ENCODE results near the gene ARHGAP44. TPM values are rescaled to one million over a fixed set of nuclear protein-coding genes. Genes with fewer than 3 reads are reported as not detected.
A peak's percentile ranks its signal among the peaks of the same experiment; 100 is the strongest.

Gene ARHGAP44
- total RNA-seq, 2 experiments from 2014 or later = not detected

GRCh38 chr17:13030459-13031300, 241.4 kb downstream of the ARHGAP44 start:
- H3K27me3 Mint-ChIP-seq = peaks cover 12% of the 10 kb centered on the region
- H3K4me3 ChIP-seq (ENCODE audit: low read length) = no peak overlapping the region
- no peak overlapping the region for H3K27ac ChIP-seq (ENCODE audit: low read depth in 1 of 2, low read length in 2 of 2)
- peak; percentile 56 for ATAC-seq (ENCODE audit: poor library complexity)
- intact Hi-C loops (cut with DNase I, micrococcal nuclease) = loop anchor here (1.0 to 10.0 kb wide), 3 partner anchors 564 to 1897 kb away; no protein-coding TSS in a partner anchor
- TF ChIP-seq, protein P1, sequence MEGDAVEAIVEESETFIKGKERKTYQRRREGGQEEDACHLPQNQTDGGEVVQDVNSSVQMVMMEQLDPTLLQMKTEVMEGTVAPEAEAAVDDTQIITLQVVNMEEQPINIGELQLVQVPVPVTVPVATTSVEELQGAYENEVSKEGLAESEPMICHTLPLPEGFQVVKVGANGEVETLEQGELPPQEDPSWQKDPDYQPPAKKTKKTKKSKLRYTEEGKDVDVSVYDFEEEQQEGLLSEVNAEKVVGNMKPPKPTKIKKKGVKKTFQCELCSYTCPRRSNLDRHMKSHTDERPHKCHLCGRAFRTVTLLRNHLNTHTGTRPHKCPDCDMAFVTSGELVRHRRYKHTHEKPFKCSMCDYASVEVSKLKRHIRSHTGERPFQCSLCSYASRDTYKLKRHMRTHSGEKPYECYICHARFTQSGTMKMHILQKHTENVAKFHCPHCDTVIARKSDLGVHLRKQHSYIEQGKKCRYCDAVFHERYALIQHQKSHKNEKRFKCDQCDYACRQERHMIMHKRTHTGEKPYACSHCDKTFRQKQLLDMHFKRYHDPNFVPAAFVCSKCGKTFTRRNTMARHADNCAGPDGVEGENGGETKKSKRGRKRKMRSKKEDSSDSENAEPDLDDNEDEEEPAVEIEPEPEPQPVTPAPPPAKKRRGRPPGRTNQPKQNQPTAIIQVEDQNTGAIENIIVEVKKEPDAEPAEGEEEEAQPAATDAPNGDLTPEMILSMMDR (IDR thresholded peaks at IDR 0.05) = peak; percentile 90
- H3K36me3 ChIP-seq (ENCODE audit: insufficient read depth, low read length) = no peaks in the 10 kb centered on the region
- ChIA-PET CTCF (interaction anchor here (0.9 to 3.6 kb wide), 8 partner anchors 9 to 1897 kb away, joined by 3 to 26 read pairs (median 3); partner anchors contain the start of genes ELAC2 and HS3ST3B1), POLR2A (interaction anchor here (0.6 to 3.5 kb wide), 2 partner anchors 12 to 1897 kb away, joined by 3 to 31 read pairs; partner anchors contain the start of gene ELAC2)
- peak in 13 of 14 experiments; percentile 10 to 79 (median 35) for DNase-seq
- H3K27me3 ChIP-seq (ENCODE audit: control insufficient read depth in 1 of 2, insufficient read depth in 2 of 2, low read length in 2 of 2) = no peaks in the 10 kb centered on the region
- H3K36me3 Mint-ChIP-seq (ENCODE audit: low read depth) = no peaks in the 10 kb centered on the region
- peaks cover 0 to 8% of the 10 kb centered on the region in 2 experiments for H3K9me3 ChIP-seq (ENCODE audit: control insufficient read depth in 1 of 2, insufficient read depth in 1 of 2, low read length in 2 of 2)
- H3K27ac Mint-ChIP-seq = no peak overlapping the region
- no peak overlapping the region for H3K4me3 Mint-ChIP-seq
- peaks cover 13% of the 10 kb centered on the region for H3K4me1 ChIP-seq (ENCODE audit: insufficient read depth, low read length)
- peaks cover 13% of the 10 kb centered on the region for H3K4me1 Mint-ChIP-seq (ENCODE audit: low read depth)
- peaks cover 4% of the 10 kb centered on the region for H3K9me3 Mint-ChIP-seq

GRCh38 chr17:13031718-13032350, 242.5 kb downstream of the ARHGAP44 start:
- Mint-ChIP-seq H3K27ac (peak overlapping the region; percentile 19), H3K27me3 (peaks cover 6% of the 10 kb centered on the region), H3K4me3 (no peak overlapping the region), H3K4me1 (ENCODE audit: low read depth) (peaks cover 13% of the 10 kb centered on the region), H3K36me3 (ENCODE audit: low read depth) (no peaks in the 10 kb centered on the region), H3K9me3 (peaks cover 4% of the 10 kb centered on the region)
- peak; percentile 76 for ATAC-seq (ENCODE audit: poor library complexity)
- POLR2A ChIA-PET = interaction anchor here (0.6 to 3.5 kb wide), 3 partner anchors 13 to 1172 kb away, joined by 3 to 31 read pairs (median 3); partner anchors contain the start of gene ELAC2
- no peaks in the 10 kb centered on the region for H3K27me3 ChIP-seq (ENCODE audit: control insufficient read depth in 1 of 2, insufficient read depth in 2 of 2, low read length in 2 of 2)
- TF ChIP-seq, protein P1 (IDR thresholded peaks at IDR 0.05) = peak; percentile 81
- intact Hi-C loops (cut with DNase I, micrococcal nuclease) = loop anchor here in 1 of 2 experiments (5.0 to 10.0 kb wide), 2 partner anchors 563 to 1895 kb away; no protein-coding TSS in a partner anchor
- DNase-seq = peak; percentile 15 to 77 (median 32)
- H3K36me3 ChIP-seq (ENCODE audit: insufficient read depth, low read length) = no peaks in the 10 kb centered on the region
- no peak overlapping the region for H3K27ac ChIP-seq (ENCODE audit: low read depth in 1 of 2, low read length in 2 of 2)
- peaks cover 13% of the 10 kb centered on the region for H3K4me1 ChIP-seq (ENCODE audit: insufficient read depth, low read length)
- CTCF ChIA-PET = interaction anchor here (0.7 to 3.6 kb wide), 5 partner anchors 13 to 1896 kb away, joined by 3 to 26 read pairs (median 3); partner anchors contain the start of gene ELAC2
- H3K4me3 ChIP-seq (ENCODE audit: low read length) = no peak overlapping the region
- peaks cover 0 to 9% of the 10 kb centered on the region in 2 experiments for H3K9me3 ChIP-seq (ENCODE audit: control insufficient read depth in 1 of 2, insufficient read depth in 1 of 2, low read length in 2 of 2)

DNA sequence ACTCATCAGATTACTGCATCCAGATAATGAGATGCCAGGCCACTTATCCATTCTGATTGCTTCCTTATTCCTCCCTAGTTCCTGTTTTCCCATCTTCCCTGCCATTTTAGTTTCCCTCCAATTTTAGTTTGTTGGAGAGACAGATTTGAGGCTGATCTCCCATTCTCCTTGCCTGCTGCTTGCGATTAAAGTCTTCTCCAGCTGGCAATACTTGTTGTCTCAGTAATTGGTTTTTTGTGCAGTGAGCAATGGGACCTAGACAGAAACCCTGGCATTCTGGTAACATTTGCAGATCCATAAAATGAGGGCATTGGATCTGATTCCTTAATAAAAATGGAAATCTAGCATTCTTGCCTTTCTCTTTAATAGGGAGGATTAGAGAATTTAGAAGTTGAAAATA, 246.1 kb downstream of the ARHGAP44 start:
- Mint-ChIP-seq H3K4me3 (no peak overlapping the region), H3K27me3 (peaks cover 11% of the 10 kb centered on the region), H3K27ac (no peak overlapping the region), H3K4me1 (ENCODE audit: low read depth) (peaks cover 13% of the 10 kb centered on the region), H3K9me3 (peaks cover 4% of the 10 kb centered on the region), H3K36me3 (ENCODE audit: low read depth) (no peaks in the 10 kb centered on the region)
- peaks cover 0 to 9% of the 10 kb centered on the region in 2 experiments for H3K9me3 ChIP-seq (ENCODE audit: control insufficient read depth in 1 of 2, insufficient read depth in 1 of 2, low read length in 2 of 2)
- no peaks in the 10 kb centered on the region for H3K27me3 ChIP-seq (ENCODE audit: control insufficient read depth in 1 of 2, insufficient read depth in 2 of 2, low read length in 2 of 2)
- DNase-seq (no peak), ATAC-seq (ENCODE audit: poor library complexity) (no peak)
- H3K4me3 ChIP-seq (ENCODE audit: low read length) = no peak overlapping the region
- intact Hi-C loops (cut with DNase I, micrococcal nuclease) = loop anchor here in 1 of 2 experiments (10.0 kb wide), 1 partner anchor 559 kb away; no protein-coding TSS in a partner anchor
- TF ChIP-seq, protein P1 (IDR thresholded peaks at IDR 0.05) = no peak
- CTCF ChIA-PET = no interaction called here
- H3K27ac ChIP-seq (ENCODE audit: low read depth in 1 of 2, low read length in 2 of 2) = no peak overlapping the region
- POLR2A ChIA-PET = no interaction called here
- H3K36me3 ChIP-seq (ENCODE audit: insufficient read depth, low read length) = no peaks in the 10 kb centered on the region
- H3K4me1 ChIP-seq (ENCODE audit: insufficient read depth, low read length) = peaks cover 13% of the 10 kb centered on the region

Measured in CD4-positive, alpha-beta T cell (primary cell).